NK-92 (cell line): ENCODE measurements around the gene GMDS.

ENCODE experiments used
- DNase-seq: peaks from one replicate; lab custom pipeline; 2025; ENCODE audit not compliant: unreplicated experiment; lab: John Stamatoyannopoulos, UW

GMDS gene

DNA sequence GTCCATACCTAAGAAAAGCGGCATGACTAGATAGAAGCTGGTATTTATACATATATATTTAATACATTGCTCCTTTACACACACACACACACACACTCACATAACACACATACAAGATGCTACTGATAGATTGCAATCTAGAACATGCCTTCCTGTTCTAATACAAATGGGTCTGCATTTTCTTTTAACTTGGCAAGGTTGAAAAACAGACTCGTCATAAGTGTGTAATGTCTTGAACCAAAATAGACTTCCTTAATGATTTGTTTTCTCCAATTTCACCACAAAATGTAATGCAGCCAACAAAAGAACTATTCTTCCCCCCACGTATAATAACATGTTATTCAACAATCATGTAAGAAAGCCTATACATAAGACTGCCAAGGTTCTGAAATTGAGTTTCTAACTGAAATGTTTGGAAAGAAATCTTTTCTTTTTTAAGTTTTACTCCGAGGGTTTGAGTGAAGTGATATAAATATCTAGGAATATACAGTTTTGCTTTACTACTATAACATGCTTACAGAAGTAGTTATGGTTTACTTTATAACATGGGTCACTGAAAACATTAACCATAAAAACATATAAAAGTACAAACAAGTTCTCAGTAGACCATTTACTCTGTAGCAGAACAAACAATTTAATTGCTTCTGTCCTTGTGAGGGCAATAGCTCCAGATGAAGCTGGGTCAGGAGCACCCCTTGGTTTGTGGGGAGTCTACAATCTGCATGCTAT is 428.2 kb downstream of the GMDS start:
- no peak for DNase-seq

DNA sequence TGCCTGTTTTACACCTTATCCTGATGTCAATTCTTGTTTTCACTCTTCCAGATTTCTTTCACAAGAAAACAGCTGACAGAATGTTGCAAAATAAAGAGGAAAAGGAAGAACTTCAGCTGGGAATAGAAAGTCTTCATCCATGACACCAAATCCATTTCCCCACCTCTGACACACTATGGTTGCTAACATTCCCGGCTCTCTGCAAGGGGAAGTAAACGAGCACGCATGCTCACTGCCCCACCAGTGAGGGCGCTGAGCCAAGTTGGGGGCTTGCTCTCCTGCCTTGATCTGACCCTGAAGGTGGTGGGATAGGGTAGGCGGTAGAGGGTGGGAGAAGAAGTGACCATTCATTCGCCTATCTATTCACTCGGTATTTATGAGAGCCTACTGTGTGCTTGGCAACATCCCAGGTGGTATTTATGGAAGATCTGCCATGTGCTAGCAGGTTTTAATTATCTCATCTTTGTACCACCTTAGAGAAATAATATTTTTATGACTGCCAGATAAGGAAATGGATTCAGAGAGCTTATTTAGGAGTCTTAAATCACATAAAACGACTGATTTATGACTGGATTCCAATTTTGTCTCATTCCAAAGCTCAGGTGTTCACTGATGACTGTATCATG is 429.5 kb downstream of the GMDS start:
- no peak for DNase-seq

DNA sequence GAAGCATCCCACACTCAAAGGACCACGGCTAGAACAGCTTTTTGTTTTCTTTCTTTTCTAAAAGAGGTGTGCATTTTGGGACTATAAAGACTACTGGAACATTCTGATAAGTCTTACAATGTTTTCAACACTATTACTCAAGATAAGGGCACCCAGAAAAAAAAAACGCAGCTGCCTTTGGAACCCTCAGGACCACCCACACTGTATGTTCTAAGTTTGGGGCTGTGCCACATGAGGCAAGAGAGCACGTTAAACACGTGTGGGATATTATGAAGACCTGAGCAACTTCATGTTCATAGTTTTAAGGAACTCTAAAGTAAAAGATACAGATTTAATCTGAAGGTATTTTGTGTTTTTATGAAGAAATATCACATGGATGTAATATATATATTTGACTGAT is 431.1 kb downstream of the GMDS start:
- no peak for DNase-seq

DNA sequence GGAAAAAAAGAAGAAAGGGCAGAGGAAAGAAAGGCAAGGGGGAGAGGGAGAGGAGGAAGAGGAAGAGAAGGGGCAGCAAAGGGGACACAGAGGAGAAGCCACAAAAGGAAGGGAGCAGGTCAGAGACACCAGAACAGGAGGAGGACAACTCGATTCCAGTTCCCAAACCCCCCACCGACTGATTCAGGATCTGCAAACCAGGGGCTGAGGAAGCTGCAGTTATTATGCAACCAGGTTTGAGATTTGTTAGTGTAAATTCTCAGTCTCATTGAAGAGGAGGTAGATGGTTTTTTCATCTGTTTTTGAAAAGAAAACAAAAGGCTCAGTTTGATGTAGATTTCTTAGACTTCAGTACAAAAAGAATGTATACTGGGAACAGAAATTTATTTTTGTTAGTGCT is 432.9 kb downstream of the GMDS start:
- no peak for DNase-seq

DNA sequence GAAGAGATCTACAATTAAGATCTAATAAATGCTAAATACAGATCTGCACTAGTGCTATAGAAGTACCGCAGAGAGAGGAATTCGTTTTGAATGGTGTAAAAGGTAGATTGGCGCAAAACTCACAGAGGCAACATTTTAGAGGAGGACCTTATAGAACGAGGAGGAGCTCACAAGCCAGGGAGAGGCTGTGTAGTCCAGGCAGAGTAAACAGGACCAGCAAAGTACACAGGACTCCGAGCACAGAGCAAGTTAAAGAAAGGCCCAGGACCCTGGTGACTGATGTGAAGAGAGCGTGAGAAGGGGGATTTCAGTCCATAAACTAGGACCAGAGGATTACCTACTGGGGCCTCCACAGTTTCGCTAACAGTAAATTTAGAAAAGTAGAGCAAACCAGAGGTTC is 433.4 kb downstream of the GMDS start:
- DNase-seq: no peak

DNA sequence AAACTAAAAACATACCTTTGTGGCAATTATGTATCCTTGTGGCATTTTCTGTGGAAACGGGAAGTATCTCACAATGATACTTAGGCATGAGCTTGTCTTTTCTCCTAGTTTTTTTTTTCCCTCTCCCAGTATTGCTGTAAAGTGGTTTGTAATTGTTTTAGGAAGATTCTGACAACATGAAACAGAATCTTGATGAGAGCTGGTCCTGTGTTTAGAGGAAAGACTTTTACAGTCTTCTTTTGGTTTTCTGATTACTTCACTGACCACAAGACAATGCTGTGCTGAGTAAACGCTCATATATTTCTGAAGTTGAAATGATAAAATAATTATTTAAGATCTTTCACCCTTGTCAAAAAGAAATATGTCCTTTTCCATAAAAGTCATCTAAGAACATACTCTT is 434.5 kb downstream of the GMDS start:
- no peak for DNase-seq

DNA sequence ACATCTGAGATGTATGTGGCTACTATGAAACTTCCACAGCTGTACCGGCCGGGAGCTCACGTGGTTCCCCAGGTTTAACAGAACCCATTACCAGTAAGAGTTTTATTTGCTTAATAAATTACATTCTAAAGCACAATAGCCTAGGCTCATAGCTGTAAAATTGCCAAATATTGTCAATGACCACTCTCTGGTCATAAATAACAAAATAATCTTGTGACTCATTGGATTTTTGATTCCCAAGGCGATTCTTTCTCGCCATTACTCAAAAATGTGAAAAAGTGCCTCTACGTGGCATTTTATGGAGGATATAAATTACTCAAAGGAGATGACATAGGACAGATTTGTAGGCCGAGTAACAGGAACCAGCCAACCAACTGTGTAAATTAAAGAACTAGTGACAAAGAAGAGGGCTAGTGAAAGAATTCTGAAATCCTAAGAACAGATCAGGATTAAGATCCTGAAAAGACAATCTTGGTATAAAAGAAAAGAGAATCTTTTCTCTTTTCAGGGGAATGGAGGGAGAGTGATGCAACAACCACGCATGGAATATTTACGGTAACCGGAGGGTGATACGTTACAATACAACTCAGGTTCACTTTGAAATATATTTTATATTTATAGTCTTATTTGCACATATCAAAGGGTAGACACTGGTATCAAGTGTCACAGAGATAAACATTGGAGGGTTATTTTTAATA is 436.0 kb downstream of the GMDS start:
- no peak for DNase-seq

DNA sequence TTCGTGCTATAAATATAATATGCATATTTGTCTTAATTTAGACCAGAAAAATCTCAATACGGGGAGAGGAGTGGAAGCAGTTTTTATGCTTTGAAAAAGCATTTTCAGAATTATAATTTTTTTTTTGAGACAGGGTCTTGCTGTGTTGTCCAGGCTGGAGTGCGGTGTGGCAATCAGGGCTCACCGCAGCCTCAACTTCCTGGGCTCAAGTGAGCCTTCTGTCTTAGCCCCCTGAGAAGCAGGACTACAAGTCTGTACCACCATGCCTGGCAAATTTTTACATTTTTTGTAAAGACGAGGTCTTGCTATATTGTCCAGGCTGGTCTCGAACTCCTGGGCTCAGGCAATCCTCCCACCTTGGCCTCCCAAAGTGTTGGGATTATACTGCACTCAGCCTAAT is 438.5 kb downstream of the GMDS start:
- DNase-seq: no peak

DNA sequence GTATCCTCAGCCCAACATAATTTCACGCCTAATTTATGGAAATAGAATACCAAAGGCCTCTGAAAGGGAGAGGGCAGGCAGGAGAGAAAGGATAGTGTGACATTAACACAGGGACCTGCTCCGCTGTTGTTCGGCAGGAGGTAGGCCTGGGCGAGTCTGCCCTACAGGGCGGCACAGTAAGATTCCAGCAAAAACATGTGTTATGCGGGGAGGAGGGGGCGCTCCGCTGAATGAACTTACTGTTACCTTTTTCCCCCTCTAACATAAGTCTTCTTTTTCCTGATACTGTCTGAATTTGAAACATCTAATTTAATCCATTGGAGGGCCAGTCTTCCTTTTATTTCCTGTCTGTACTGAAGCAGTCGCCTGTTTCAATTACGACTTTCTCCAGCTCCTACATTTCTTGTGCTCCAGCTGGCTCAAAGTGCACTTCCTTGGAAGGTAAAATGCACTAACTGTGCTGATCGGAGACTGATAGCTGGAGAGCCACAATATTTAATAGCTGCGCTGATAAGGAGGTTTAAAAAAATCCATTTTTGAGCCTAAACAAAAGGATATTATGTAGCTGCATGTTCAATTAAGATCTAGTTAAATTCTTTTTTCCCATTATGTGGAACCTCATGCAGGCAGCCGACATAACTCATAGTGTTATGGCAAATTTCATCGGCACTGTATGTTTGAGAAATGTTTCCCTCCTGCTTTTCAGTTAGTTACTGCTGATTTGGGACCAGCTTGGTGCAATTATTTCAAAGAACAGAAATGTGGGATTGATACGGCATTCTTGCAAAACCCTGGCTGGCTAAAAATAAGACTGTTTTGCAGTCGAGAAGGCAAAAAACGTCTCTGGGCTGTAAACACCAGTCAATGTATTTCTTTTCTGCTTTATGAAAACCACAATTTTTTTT is 442.7 kb downstream of the GMDS start:
- DNase-seq: no peak

DNA sequence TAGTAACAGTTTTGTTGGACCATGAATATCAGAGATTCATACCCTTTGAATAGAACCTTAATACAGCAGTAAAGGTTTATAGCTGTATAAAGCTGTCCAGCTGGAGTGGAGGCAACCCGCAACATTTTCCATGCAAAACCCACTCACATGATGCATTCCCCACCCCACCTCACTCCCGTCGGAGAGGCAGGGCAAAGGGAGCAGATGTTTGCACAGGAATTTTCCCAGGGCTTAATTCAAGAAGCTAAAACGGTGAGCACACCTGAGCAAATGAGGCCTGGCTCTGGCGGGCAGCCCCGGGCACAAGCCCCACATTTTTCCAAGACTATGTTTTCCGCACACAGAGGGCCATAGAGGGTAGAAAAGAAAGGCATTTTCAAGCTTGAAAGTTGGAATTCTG is 444.0 kb downstream of the GMDS start:
- no peak for DNase-seq

DNA sequence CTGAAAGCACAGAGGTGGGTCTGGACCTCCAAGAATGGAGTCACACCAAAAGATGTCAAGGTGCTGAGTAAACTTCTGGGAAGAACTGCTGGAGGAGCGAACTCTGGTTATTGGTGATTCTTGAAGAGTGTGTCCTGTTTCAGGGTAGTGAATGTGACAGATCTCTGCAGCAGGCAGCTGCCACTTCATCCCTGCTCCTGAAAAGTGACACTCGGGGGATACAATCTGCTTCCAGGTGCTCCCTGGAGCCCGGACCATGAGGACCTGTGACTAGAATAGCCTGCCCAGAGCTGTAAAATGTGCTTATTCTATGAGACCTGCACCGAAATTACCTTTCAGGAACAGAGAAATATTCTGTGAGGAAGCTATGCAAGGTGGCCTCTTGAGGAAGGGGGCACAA is 444.6 kb downstream of the GMDS start:
- DNase-seq: no peak

DNA sequence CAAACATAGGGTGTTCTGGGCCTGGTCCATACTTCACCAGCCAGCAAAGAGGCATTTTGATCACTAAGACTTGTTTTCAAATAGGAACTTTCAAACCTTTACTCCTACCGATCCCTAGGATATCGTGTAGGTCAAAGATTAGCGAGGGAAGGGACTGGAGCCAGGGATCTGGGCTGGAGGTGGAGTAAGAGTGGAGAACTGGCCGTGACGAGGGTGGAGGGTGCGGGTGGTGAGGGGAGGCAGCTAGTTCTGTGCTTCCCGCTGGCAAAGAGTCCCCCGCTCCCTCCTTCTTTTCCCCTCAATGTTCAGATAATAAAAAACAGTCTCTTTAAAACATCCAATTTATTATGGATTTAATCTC is 446.5 kb downstream of the GMDS start:
- DNase-seq: no peak

DNA sequence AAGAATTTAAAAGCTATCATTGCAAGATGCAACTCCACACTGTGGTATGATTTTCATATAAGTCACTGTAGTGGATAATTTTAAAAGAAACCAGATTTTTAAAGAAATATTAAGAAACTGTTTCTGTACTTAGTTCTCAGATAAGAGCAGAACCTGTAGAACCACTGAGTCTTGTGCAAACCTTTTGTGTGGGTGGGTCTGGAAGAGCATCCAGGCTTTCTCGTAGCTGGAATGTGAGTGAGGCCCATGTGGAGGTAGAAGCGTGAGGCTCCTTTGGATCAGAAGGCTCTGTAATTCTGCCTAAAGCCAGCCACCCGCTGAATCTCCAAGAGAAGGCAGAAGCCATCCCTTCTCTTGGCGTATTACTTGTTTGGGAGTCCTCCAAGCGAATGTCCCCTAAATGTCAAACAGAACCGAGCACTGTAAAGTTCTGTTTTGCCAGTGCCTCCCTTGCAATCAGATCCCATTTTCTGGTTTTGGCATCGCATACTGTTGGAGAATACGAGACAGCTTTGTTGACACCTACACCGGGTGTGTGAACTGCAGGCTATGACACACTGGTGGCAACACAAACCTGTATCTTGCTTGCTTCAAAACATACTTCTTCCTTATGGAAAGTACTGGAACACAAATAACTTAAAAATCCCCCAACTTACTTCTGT is 447.0 kb downstream of the GMDS start:
- no peak for DNase-seq

DNA sequence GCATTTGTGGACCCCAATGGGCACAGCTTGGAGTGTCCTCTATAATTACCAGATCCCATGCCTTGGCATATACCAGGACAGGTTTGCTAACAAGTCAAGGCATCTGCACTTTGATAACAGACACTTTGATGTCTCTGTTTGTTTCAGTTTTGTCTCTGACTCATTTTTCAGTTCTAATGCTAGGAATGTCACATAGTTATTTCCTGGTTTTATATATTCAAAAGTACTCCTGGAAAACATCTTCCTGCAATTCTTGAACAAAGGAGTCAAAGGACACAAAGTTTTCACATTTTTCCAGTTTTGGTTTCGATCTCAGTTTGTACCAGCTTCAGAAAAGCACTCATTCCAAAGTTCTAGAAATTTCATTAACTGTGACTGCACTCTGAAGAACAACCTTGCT is 447.6 kb downstream of the GMDS start:
- DNase-seq: no peak

DNA sequence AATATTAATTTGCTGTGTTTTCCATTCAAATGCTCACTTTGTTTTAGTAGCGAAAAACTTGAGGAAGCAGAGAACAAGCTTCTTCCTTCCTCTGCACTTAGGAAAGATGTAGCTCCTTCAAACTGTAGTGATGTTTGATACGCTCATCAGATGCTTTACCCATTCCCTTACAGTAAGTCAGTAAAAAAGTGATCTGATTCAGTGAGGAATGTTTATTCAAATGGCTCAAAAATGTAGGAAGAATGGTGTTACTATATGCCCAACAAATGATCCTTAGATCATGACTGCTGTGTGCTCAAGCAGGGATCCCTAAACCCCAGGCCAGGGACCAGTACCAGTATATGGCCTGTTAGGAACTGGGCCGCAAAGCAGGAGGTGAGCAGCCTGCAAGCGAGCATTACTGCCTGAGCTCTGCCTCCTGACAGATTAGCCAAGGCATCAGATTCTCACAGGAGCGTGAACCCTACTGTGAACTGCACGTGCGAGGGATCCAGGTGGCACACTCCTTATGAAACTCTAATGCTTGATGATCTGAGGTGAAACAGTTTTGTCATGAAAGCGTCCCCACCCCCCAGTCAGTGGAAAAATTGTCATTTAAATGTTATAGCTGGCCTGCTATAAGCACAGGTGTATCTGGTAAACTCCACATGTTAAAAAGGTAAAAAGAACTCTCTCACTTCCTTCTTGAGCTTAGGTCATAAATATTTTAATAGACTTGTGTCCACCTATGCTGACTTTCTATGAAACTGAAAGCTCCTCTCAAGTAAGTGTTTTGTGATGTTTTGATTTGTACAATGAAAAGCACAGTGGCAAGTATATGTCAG is 448.5 kb downstream of the GMDS start:
- no peak for DNase-seq

DNA sequence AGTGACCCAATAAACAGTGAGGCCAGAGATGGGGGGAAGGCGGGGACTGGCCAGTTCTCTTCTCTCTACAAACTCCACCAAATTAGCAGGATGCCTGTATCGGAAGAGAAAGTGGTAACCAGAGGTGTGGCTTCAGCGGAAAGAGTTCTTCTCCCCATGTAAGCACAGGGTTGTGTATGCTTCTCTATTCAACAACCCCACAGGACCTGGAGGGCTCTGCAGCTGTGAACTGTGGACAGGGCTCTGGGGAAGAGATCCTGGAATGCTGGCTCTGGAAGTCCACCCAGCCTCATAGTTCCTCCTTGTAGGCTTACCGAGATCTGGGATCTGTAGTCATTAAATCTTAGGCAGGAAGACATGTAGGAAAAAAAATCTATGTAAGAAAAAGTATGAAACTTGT is 449.5 kb downstream of the GMDS start:
- DNase-seq: no peak

DNA sequence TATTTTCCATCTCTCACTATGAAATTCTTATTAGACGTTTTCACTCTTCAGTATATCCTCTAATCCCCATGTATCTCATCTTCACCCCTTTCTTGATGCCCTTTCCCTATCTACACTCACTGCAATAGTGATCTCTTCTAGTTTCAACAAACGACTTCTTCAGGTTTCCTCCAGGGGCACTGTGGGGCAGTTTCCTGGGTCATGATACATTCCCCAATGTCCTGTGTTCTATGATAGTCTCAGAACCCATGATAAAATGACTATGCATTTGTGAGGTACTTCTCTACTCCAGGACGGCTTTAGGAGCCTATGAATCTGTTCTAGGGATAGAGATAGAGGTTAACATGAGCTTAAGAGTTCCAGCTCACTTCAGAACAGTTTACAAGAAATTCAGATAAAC is 452.4 kb downstream of the GMDS start:
- DNase-seq: no peak

DNA sequence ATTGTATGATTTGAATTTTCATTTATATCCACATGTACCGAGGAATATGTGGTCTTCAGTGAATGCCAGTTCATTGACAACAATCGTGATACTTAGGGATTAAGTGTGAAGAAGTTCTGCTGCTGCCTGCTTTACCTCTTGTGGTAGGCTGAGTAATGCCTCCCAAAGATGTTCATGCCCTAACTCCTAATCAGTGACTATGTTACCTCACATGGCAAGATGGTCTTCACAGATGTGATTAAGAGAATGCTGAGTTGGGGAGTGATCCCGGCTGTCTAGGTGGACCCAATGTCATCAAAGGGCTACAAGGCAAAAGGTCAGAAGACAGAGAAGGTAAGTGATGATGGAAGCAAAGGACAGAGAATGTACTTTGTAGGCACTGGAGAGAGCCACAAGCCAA is 454.7 kb downstream of the GMDS start:
- DNase-seq: no peak

DNA sequence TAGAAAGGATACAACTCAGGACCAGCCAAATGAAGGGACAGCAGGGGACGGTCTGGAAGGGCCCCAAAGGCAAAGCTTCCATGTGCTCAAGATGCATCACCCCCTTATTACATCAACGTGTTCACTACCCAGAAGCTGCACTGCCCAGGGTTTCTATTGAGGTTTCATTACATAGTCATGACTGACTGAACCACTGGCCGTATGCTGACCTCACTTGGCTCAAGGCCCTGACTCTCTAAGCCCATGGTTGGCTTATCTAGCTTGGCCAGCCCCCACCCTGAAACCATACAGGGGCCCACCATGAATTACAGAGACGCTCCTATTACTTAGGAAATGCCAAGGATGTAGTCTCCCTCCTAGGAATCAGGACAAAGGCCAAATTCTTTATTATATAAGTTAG is 456.3 kb downstream of the GMDS start:
- DNase-seq: no peak

DNA sequence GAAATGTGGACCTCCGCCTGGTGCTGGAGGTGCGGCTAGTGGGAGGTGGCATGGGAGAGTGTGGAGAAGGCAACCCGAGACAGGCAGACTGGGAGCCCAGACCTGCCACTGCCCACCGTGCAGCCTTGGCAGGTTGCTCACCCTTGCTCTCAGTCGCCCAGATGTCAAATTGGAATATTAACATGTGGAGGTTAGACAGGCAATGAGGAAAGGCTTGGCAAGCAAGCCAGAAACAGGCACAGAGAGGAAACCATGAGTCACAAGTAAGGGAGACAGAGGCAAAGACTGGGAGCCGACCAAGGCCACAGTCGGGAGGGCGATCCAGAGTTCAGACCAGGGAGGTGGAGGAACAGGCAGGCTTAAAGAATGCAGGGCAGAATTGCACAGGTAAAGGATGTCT is 457.5 kb downstream of the GMDS start:
- DNase-seq: no peak
